ENCODE results near the gene SLC25A18. TPM values are rescaled to one million over a fixed set of nuclear protein-coding genes. Genes with fewer than 3 reads are reported as not detected.

Gene SLC25A18
- total RNA-seq, 6 experiments from 2014 or later: 35.1 to 105 (median 45.6) TPM

DNA sequence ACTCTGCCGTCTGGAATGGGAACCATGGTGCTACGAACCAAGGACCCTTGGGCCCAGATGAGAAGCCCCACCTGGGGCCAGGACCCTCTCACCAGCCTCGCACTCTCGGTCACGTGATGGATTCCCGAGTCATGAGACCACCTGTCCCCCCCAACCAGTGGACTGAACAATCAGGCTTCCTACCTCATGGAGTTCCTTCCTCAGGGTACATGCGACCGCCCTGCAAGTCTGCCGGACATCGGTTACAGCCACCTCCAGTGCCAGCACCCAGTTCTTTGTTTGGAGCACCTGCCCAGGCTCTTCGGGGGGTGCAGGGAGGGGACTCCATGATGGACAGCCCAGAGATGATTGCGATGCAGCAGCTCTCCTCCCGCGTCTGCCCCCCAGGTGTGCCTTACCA, 20.8 kb upstream of the SLC25A18 start:
- DNase-seq: no peak
- intact Hi-C loops (cut with DNase I): no loop called here
- Histone ChIP-seq H3K4me3 (no peak overlapping the region), H3K4me1 (peaks cover 0 to 9% (median 0%) of the 10 kb centered on the region in 4 donors), H3K27me3 (no peaks in the 10 kb centered on the region), H3K9me3 (no peaks in the 10 kb centered on the region), H3K27ac (no peak overlapping the region), H3K36me3 (peaks cover 0 to 39% (median 3%) of the 10 kb centered on the region in 4 donors)
- no peak for TF ChIP-seq POLR2A (IDR thresholded peaks at IDR 0.05)
- TF ChIP-seq, protein P1, sequence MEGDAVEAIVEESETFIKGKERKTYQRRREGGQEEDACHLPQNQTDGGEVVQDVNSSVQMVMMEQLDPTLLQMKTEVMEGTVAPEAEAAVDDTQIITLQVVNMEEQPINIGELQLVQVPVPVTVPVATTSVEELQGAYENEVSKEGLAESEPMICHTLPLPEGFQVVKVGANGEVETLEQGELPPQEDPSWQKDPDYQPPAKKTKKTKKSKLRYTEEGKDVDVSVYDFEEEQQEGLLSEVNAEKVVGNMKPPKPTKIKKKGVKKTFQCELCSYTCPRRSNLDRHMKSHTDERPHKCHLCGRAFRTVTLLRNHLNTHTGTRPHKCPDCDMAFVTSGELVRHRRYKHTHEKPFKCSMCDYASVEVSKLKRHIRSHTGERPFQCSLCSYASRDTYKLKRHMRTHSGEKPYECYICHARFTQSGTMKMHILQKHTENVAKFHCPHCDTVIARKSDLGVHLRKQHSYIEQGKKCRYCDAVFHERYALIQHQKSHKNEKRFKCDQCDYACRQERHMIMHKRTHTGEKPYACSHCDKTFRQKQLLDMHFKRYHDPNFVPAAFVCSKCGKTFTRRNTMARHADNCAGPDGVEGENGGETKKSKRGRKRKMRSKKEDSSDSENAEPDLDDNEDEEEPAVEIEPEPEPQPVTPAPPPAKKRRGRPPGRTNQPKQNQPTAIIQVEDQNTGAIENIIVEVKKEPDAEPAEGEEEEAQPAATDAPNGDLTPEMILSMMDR (IDR thresholded peaks at IDR 0.05): no peak
- ATAC-seq: peak in 1 of 4 donors; percentile 11
- WGBS (ENCODE audit: insufficient coverage, low coverage, low lambda C conversion rate, missing lambda C conversion rate): no CpG with 5 or more reads among the region's 14 CpGs

DNA sequence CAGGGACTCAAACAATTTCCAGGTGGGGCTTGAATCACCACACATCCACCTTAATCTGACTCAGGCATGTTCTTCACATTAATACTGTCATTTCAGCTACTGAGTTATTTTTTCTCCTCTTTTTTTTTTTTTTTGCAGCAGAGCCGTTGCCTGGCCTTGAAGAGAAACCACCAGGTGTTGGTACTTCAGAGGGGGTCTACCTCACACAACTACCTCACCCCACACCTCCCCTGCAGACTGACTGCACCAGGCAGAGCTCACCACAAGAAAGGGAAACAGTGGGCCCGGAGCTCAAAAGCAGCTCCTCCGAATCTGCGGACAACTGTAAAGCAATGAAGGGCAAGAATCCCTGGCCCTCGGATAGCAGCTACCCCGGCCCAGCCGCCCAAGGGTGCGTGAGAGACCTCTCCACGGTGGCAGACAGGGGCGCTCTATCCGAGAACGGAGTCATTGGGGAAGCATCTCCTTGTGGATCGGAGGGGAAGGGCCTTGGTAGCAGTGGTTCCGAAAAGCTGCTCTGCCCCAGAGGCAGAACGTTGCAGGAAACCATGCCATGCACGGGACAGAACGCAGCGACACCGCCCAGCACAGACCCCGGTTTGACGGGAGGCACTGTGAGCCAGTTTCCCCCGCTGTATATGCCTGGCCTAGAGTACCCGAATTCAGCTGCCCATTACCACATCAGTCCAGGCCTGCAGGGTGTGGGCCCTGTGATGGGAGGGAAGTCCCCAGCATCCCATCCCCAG, 15.1 kb upstream of the SLC25A18 start:
- no peaks in the 10 kb centered on the region for H3K9me3 ChIP-seq
- no peak overlapping the region for H3K4me3 ChIP-seq
- no peak overlapping the region for H3K27ac ChIP-seq
- DNase-seq (no peak), ATAC-seq (peak in 1 of 4 donors; percentile 15)
- TF ChIP-seq, protein P1 (IDR thresholded peaks at IDR 0.05): no peak
- no peak for TF ChIP-seq POLR2A (IDR thresholded peaks at IDR 0.05)
- 89% methylated on average over 4 of the region's 23 CpGs for WGBS (ENCODE audit: insufficient coverage, low coverage, low lambda C conversion rate, missing lambda C conversion rate)
- H3K4me1 ChIP-seq: peaks cover 0 to 9% (median 0%) of the 10 kb centered on the region in 4 donors
- H3K36me3 ChIP-seq: peaks cover 0 to 51% (median 2%) of the 10 kb centered on the region in 4 donors
- no peaks in the 10 kb centered on the region for H3K27me3 ChIP-seq
- intact Hi-C loops (cut with DNase I): no loop called here

DNA sequence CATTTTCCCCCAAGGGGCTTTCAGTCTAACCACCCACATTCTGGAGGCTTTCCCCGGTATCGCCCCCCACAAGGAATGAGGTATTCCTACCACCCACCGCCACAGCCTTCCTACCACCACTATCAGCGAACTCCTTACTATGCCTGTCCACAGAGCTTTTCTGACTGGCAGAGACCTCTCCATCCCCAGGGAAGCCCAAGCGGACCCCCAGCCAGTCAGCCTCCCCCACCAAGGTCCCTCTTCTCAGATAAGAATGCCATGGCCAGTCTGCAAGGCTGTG, 14.6 kb upstream of the SLC25A18 start:
- Histone ChIP-seq H3K4me1 (peaks cover 0 to 9% (median 0%) of the 10 kb centered on the region in 4 donors), H3K9me3 (no peaks in the 10 kb centered on the region), H3K4me3 (no peak overlapping the region), H3K27ac (no peak overlapping the region), H3K36me3 (peaks cover 0 to 53% (median 4%) of the 10 kb centered on the region in 4 donors), H3K27me3 (no peaks in the 10 kb centered on the region)
- WGBS (ENCODE audit: insufficient coverage, low coverage, low lambda C conversion rate, missing lambda C conversion rate): 91% methylated on average over 4 of the region's 5 CpGs
- TF ChIP-seq, protein P1 (IDR thresholded peaks at IDR 0.05): no peak
- no peak for TF ChIP-seq POLR2A (IDR thresholded peaks at IDR 0.05)
- intact Hi-C loops (cut with DNase I): no loop called here
- ATAC-seq (no peak), DNase-seq (no peak)

DNA sequence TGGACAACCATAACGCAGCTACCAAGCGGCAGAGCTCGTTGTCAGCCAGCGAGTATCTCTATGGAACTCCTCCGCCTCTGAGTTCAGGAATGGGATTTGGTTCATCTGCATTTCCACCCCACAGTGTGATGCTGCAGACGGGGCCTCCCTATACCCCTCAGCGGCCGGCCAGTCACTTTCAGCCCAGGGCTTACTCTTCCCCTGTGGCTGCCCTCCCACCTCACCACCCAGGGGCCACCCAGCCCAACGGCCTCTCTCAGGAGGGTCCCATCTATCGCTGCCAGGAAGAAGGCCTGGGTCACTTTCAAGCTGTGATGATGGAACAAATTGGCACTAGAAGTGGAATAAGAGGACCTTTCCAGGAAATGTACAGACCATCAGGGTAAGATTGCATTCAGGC, 14.1 kb upstream of the SLC25A18 start:
- Histone ChIP-seq H3K4me3 (no peak overlapping the region), H3K4me1 (peaks cover 0 to 9% (median 0%) of the 10 kb centered on the region in 4 donors), H3K9me3 (no peaks in the 10 kb centered on the region), H3K27me3 (no peaks in the 10 kb centered on the region), H3K36me3 (peaks cover 0 to 53% (median 5%) of the 10 kb centered on the region in 4 donors), H3K27ac (no peak overlapping the region)
- TF ChIP-seq, protein P1 (IDR thresholded peaks at IDR 0.05): no peak
- TF ChIP-seq POLR2A (IDR thresholded peaks at IDR 0.05): no peak
- DNase-seq (no peak), ATAC-seq (no peak)
- 60% methylated on average over 1 of the region's 10 CpGs for WGBS (ENCODE audit: insufficient coverage, low coverage, low lambda C conversion rate, missing lambda C conversion rate)
- intact Hi-C loops (cut with DNase I): no loop called here

Data from right lobe of liver (tissue), 6 donors.